ENCODE measurements around the gene ZNF597. TPM values are rescaled to one million over a fixed set of nuclear protein-coding genes. Genes with fewer than 3 reads are reported as not detected.
A peak's percentile ranks its signal among the peaks of the same experiment; 100 is the strongest.

The ZNF597 gene
- polyA plus RNA-seq, 1 donor = 4.2 TPM

DNA sequence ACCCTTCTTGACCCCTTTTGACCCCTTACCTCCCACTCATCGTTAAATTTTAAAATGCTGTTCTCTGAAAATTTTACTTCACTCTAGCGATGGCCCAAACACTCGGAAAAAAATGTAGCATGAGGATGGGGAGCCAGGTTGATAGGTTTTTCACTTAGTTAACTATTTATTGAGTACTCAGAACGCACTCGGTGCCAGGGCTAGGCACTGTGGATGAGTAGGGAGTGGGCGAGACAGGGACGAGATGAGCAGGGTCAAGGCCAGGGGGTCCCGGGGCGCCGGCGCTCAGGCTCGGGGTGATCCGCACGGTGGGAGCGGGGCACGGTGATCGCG lies 42.9 kb downstream of the ZNF597 start:
- Histone ChIP-seq H3K4me3 (ENCODE audit: low read length) (peak overlapping the region; percentile 83), H3K4me1 (ENCODE audit: control insufficient read depth, insufficient read depth, low read length) (peaks cover 3% of the 10 kb centered on the region), H3K27ac (ENCODE audit: low read length) (peak overlapping the region; percentile 88), H3K27me3 (ENCODE audit: control insufficient read depth, insufficient read depth, low read length) (no peaks in the 10 kb centered on the region), H3K9me3 (ENCODE audit: control insufficient read depth, low read depth, low read length) (peaks cover 49% of the 10 kb centered on the region), H3K36me3 (ENCODE audit: control insufficient read depth, insufficient read depth, low read length) (peaks cover 47% of the 10 kb centered on the region)
- WGBS (ENCODE audit: insufficient coverage, low lambda C conversion rate) = no CpG with 5 or more reads among the region's 18 CpGs
- no peak for DNase-seq

DNA sequence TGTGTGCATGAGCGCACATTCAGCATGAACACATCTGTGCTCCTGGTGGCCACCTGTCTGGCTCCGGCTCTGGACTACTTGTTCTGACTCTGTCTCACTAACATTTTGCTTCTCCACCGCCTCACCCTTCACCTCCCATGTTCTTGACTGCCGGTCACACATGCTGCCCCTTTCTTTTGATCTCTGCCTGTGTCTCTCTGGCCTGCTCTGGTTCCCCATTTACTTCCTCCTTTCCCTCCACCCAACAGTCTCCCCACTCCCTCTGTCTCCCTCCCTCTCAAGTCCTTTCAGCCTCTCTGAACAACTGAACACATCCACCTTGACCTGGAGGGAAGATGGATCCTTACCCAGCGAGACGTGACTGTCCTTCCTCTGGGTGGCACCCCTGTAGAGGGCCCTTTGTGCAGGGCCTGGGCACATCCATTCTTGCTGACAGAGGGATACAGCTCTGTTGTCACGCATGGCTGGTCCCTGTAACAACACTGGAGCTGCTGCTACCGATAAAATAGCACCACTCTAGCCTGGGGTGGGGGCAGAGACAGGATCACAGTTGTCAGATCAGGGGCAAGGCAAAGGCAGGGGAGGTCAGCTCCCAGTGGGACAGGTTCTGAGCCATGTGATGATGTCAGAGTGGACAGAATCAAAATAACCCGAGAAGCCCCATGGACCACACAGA lies 53.5 kb downstream of the ZNF597 start:
- Histone ChIP-seq H3K4me3 (ENCODE audit: low read length) (no peak overlapping the region), H3K36me3 (ENCODE audit: control insufficient read depth, insufficient read depth, low read length) (peaks cover 60% of the 10 kb centered on the region), H3K27me3 (ENCODE audit: control insufficient read depth, insufficient read depth, low read length) (no peaks in the 10 kb centered on the region), H3K9me3 (ENCODE audit: control insufficient read depth, low read depth, low read length) (peaks cover 42% of the 10 kb centered on the region), H3K4me1 (ENCODE audit: control insufficient read depth, insufficient read depth, low read length) (no peaks in the 10 kb centered on the region), H3K27ac (ENCODE audit: low read length) (no peak overlapping the region)
- WGBS (ENCODE audit: insufficient coverage, low lambda C conversion rate) = 0% methylated on average over 1 of the region's 9 CpGs
- DNase-seq = no peak

DNA sequence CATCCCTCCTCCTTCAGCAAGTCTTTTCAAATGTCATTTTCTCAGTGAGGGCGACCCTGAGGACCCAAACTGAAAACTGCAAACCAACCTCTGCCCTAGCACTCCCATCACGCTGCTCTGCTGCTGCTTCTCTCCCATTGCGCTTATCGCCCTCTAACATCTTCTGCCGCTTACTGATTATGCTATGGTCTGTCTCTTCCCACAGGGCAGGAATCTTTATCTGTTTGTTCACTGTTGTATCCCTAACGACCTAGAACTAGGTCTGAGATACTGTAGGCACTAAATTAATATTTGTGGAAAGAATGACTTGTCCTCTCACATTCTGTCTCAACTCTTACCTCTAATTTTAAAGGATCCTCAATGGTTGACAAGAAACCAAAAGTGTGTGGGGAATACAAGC lies 55.0 kb downstream of the ZNF597 start:
- no peak overlapping the region for H3K27ac ChIP-seq (ENCODE audit: low read length)
- H3K36me3 ChIP-seq (ENCODE audit: control insufficient read depth, insufficient read depth, low read length) = peaks cover 59% of the 10 kb centered on the region
- no peaks in the 10 kb centered on the region for H3K4me1 ChIP-seq (ENCODE audit: control insufficient read depth, insufficient read depth, low read length)
- DNase-seq = no peak
- H3K9me3 ChIP-seq (ENCODE audit: control insufficient read depth, low read depth, low read length) = peaks cover 45% of the 10 kb centered on the region
- H3K27me3 ChIP-seq (ENCODE audit: control insufficient read depth, insufficient read depth, low read length) = no peaks in the 10 kb centered on the region
- 80% methylated on average over 1 of the region's 6 CpGs for WGBS (ENCODE audit: insufficient coverage, low lambda C conversion rate)
- H3K4me3 ChIP-seq (ENCODE audit: low read length) = no peak overlapping the region

DNA sequence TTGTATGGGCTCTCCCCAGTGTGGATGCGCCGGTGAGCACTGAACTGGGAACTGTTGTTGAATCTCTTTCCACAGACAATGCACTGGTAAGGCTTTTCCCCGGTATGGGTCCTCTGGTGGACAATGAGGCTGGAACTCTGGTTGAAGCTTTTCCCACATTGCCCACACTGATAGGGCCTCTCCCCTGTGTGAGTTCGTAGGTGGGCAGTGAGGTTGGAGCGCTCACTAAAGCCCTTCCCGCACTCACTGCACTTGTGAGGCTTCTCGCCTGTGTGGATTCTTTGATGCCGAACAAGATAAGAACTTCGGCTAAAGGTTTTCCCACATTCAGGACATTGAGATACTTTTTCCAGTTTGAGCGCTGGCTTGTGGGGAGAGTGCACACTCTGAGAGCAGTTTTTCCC lies 60.3 kb downstream of the ZNF597 start:
- Histone ChIP-seq H3K4me1 (ENCODE audit: control insufficient read depth, insufficient read depth, low read length) (no peaks in the 10 kb centered on the region), H3K36me3 (ENCODE audit: control insufficient read depth, insufficient read depth, low read length) (peaks cover 34% of the 10 kb centered on the region), H3K27me3 (ENCODE audit: control insufficient read depth, insufficient read depth, low read length) (no peaks in the 10 kb centered on the region), H3K9me3 (ENCODE audit: control insufficient read depth, low read depth, low read length) (peaks cover 59% of the 10 kb centered on the region), H3K4me3 (ENCODE audit: low read length) (no peak overlapping the region), H3K27ac (ENCODE audit: low read length) (no peak overlapping the region)
- WGBS (ENCODE audit: insufficient coverage, low lambda C conversion rate) = 100% methylated on average over 2 of the region's 10 CpGs
- no peak for DNase-seq

Other genes starting within 250 kb of the ZNF597 start
- 10.8 TPM for gene ZNF200, start 208.3 kb downstream of the ZNF597 start, polyA plus RNA-seq
- 0.45 TPM for gene MEFV, start 186.9 kb downstream of the ZNF597 start, polyA plus RNA-seq
- gene ZNF263, start 160.0 kb downstream of the ZNF597 start, polyA plus RNA-seq = 42.8 TPM
- gene TIGD7, start 138.1 kb downstream of the ZNF597 start, polyA plus RNA-seq = 10.7 TPM
- 40.6 TPM for gene ZNF75A, start 138.0 kb downstream of the ZNF597 start, polyA plus RNA-seq
- 0.31 TPM for gene OR2C1, start 87.6 kb downstream of the ZNF597 start, polyA plus RNA-seq
- gene ZSCAN32, start 42.5 kb downstream of the ZNF597 start, polyA plus RNA-seq = 15.9 TPM
- 11.4 TPM for gene ZNF174, start 42.3 kb downstream of the ZNF597 start, polyA plus RNA-seq
- gene NAA60, start 176 bp upstream of the ZNF597 start, polyA plus RNA-seq = 59.3 TPM
- gene C16orf90, start 52.0 kb upstream of the ZNF597 start, polyA plus RNA-seq = not detected
- gene CLUAP1, start 57.5 kb upstream of the ZNF597 start, polyA plus RNA-seq = 24.1 TPM
- gene NLRC3, start 133.9 kb upstream of the ZNF597 start, polyA plus RNA-seq = 2.5 TPM
- 6.6 TPM for gene SLX4, start 168.1 kb upstream of the ZNF597 start, polyA plus RNA-seq
- gene DNASE1, start 211.2 kb upstream of the ZNF597 start, polyA plus RNA-seq = 170 TPM